ENCODE results near the gene TMEM51. TPM values are rescaled to one million over a fixed set of nuclear protein-coding genes. Genes with fewer than 3 reads are reported as not detected.

Gene TMEM51
- total RNA-seq, 1 experiment from 2014 or later: 24.7 TPM

DNA sequence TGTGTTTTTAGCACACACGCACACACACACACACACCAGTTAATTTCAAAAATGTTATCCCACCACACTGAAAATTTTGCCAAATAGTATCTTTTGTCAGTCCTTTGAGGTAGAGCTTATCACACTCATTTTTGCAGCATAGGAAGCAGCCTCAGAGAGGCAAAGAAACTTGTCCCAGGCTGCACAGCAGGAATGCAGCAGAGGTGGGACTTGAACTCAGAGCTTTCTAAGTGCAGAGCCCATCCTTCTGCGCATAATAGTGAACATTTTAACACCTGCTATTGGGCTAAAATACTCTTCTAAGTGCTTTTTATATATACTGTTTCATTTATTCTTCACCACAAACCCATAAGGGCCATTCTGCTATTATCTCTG lies 108.4 kb downstream of the TMEM51 start:
- no peak overlapping the region for H3K4me3 ChIP-seq (ENCODE audit: low read depth, low read length)

DNA sequence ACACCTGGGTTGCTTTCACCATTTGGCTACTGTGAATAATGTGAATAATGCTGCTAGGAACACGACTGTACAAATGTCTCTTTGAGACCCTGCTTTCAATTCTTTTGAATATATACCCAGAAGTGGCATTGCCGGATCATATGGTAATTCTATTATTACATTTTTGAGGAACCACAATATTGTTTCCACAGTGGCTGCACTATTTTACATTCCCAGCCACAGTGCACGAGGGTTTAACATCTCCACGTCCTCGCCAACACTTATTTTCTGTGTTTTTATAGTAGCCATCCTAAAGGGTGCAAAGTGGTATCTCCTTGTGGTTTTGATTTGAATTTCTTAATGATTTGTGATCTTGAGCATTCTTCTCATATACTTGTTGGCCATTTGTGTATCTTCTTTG lies 109.2 kb downstream of the TMEM51 start:
- H3K4me3 Mint-ChIP-seq (ENCODE audit: unreplicated experiment): no peak overlapping the region
- BruUV-seq (replicated peaks): no TSS peak
- intact Hi-C loops (cut with micrococcal nuclease; ENCODE audit: unreplicated experiment): no loop called here
- no peaks in the 10 kb centered on the region for H3K36me3 ChIP-seq (ENCODE audit: control insufficient read depth, insufficient read depth, low read length)
- no peak overlapping the region for H3K27ac Mint-ChIP-seq (ENCODE audit: unreplicated experiment)
- no peaks in the 10 kb centered on the region for H3K27me3 Mint-ChIP-seq (ENCODE audit: insufficient read depth, unreplicated experiment)
- POLR2A ChIA-PET: no interaction called here
- CTCF ChIA-PET: no interaction called here
- H3K9me3 ChIP-seq: no peaks in the 10 kb centered on the region
- no peaks in the 10 kb centered on the region for H3K9me3 Mint-ChIP-seq (ENCODE audit: unreplicated experiment)
- no peak for TF ChIP-seq CTCF (IDR thresholded peaks at IDR 0.05; ENCODE audit: insufficient read depth in 1 of 2, low read depth in 1 of 2, low read length in 1 of 2, severe bottlenecking in 1 of 2, unreplicated experiment in 1 of 2)
- no peaks in the 10 kb centered on the region for H3K36me3 Mint-ChIP-seq (ENCODE audit: insufficient read depth, unreplicated experiment)
- DNase-seq: no peak
- H3K4me1 Mint-ChIP-seq (ENCODE audit: low read depth, unreplicated experiment): no peaks in the 10 kb centered on the region
- no peaks in the 10 kb centered on the region for H3K4me1 ChIP-seq
- H3K27me3 ChIP-seq (replicated peaks; ENCODE audit: control insufficient read depth, insufficient read depth, low read length): no peaks in the 10 kb centered on the region
- no peak overlapping the region for H3K4me3 ChIP-seq (ENCODE audit: low read depth, low read length)

More for the DNA sequence above, 108.4 kb downstream of the TMEM51 start:
- H3K9me3 ChIP-seq: no peaks in the 10 kb centered on the region
- H3K4me1 ChIP-seq: no peaks in the 10 kb centered on the region
- H3K4me3 Mint-ChIP-seq (ENCODE audit: unreplicated experiment): no peak overlapping the region
- ChIA-PET POLR2A (no interaction called here), CTCF (no interaction called here)
- no peaks in the 10 kb centered on the region for H3K9me3 Mint-ChIP-seq (ENCODE audit: unreplicated experiment)
- H3K27me3 ChIP-seq (replicated peaks; ENCODE audit: control insufficient read depth, insufficient read depth, low read length): no peaks in the 10 kb centered on the region
- DNase-seq: no peak
- no peaks in the 10 kb centered on the region for H3K27me3 Mint-ChIP-seq (ENCODE audit: insufficient read depth, unreplicated experiment)
- H3K36me3 ChIP-seq (ENCODE audit: control insufficient read depth, insufficient read depth, low read length): no peaks in the 10 kb centered on the region
- no TSS peak for BruUV-seq (replicated peaks)
- H3K4me1 Mint-ChIP-seq (ENCODE audit: low read depth, unreplicated experiment): no peaks in the 10 kb centered on the region
- intact Hi-C loops (cut with micrococcal nuclease; ENCODE audit: unreplicated experiment): no loop called here
- H3K27ac Mint-ChIP-seq (ENCODE audit: unreplicated experiment): no peak overlapping the region
- TF ChIP-seq CTCF (IDR thresholded peaks at IDR 0.05; ENCODE audit: insufficient read depth in 1 of 2, low read depth in 1 of 2, low read length in 1 of 2, severe bottlenecking in 1 of 2, unreplicated experiment in 1 of 2): no peak
- H3K36me3 Mint-ChIP-seq (ENCODE audit: insufficient read depth, unreplicated experiment): no peaks in the 10 kb centered on the region

DNA sequence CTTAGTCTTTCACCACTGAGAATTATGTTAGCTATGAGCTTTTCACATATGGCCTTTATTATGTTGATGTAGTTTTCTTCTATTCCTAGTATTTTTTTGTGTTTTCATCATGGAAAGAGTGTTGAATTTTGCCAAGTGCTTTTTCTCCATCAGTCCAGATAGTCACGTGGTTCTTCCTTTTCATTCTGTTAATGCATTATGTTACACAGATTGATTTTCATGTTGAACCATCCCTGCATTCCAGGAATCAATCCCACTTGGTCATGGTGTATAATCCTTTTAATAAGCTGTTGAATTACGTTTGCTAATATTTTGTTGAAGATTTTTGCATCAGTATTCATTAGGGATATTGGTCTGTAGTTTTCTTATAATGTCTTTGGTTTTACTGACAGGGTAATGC lies 111.2 kb downstream of the TMEM51 start:
- intact Hi-C loops (cut with micrococcal nuclease; ENCODE audit: unreplicated experiment): no loop called here
- no peak overlapping the region for H3K27ac Mint-ChIP-seq (ENCODE audit: unreplicated experiment)
- no TSS peak for BruUV-seq (replicated peaks)
- no peaks in the 10 kb centered on the region for H3K27me3 ChIP-seq (replicated peaks; ENCODE audit: control insufficient read depth, insufficient read depth, low read length)
- no peak overlapping the region for H3K4me3 Mint-ChIP-seq (ENCODE audit: unreplicated experiment)
- ChIA-PET POLR2A (no interaction called here), CTCF (no interaction called here)
- no peaks in the 10 kb centered on the region for H3K36me3 ChIP-seq (ENCODE audit: control insufficient read depth, insufficient read depth, low read length)
- no peak for TF ChIP-seq CTCF (IDR thresholded peaks at IDR 0.05; ENCODE audit: insufficient read depth in 1 of 2, low read depth in 1 of 2, low read length in 1 of 2, severe bottlenecking in 1 of 2, unreplicated experiment in 1 of 2)
- no peak overlapping the region for H3K4me3 ChIP-seq (ENCODE audit: low read depth, low read length)
- no peak for DNase-seq
- no peaks in the 10 kb centered on the region for H3K9me3 ChIP-seq
- no peaks in the 10 kb centered on the region for H3K9me3 Mint-ChIP-seq (ENCODE audit: unreplicated experiment)
- H3K36me3 Mint-ChIP-seq (ENCODE audit: insufficient read depth, unreplicated experiment): no peaks in the 10 kb centered on the region
- H3K4me1 Mint-ChIP-seq (ENCODE audit: low read depth, unreplicated experiment): no peaks in the 10 kb centered on the region
- no peaks in the 10 kb centered on the region for H3K4me1 ChIP-seq
- no peaks in the 10 kb centered on the region for H3K27me3 Mint-ChIP-seq (ENCODE audit: insufficient read depth, unreplicated experiment)

Other genes with a start within 250 kb of the TMEM51 start
- 0.18 TPM in 1 of 2 replicates, not detected in the other for gene FHAD1, start 93.5 kb downstream of the TMEM51 start, total RNA-seq (2022)